Ishikawa (cell line): ENCODE results near the gene NECAP2.

Experiments
- CEBPB ChIP-seq: IDR thresholded peaks from 2 replicates; pipeline ENCODE4 v1.6.1; 2012
- CREB1 ChIP-seq: IDR thresholded peaks from 2 replicates; pipeline ENCODE4 v1.6.1; 2012; ENCODE audit warnings: low read depth
- EGR1 ChIP-seq: IDR thresholded peaks from 2 replicates; pipeline ENCODE4 v1.6.1; 2012
- EP300 ChIP-seq: IDR thresholded peaks from 2 replicates; pipeline ENCODE4 v1.6.1; 2012; ENCODE audit warnings: borderline replicate concordance
- FOXM1 ChIP-seq: IDR thresholded peaks from 2 replicates; pipeline ENCODE4 v1.6.1; 2012; ENCODE audit warnings: low read depth, borderline replicate concordance
- NFIC ChIP-seq: IDR thresholded peaks from 2 replicates; pipeline ENCODE4 v1.6.1; 2012
- RAD21 ChIP-seq: IDR thresholded peaks from 2 replicates; pipeline ENCODE4 v1.6.1; 2012; ENCODE audit warnings: low read depth
- REST ChIP-seq: IDR thresholded peaks from 2 replicates; pipeline ENCODE4 v1.6.1; 2012; ENCODE audit warnings: low read depth, mild to moderate bottlenecking
- TAF1 ChIP-seq: IDR thresholded peaks from 2 replicates; pipeline ENCODE4 v1.6.1; 2012; ENCODE audit warnings: low read depth, mild to moderate bottlenecking
- TCF12 ChIP-seq: IDR thresholded peaks from 2 replicates; pipeline ENCODE4 v1.6.1; 2012; ENCODE audit warnings: low read depth
- TEAD4 ChIP-seq: IDR thresholded peaks from 2 replicates; pipeline ENCODE4 v1.6.1; 2012
- USF1 ChIP-seq: IDR thresholded peaks from 2 replicates; pipeline ENCODE4 v1.6.1; 2012
- YY1 ChIP-seq: IDR thresholded peaks from 2 replicates; pipeline ENCODE4 v1.6.1; 2012; ENCODE audit warnings: low read depth
- ZBTB7A ChIP-seq: IDR thresholded peaks from 2 replicates; pipeline ENCODE4 v1.6.1; 2012; ENCODE audit warnings: low read depth
- TF ChIP-seq, protein P1 (sequence below): IDR thresholded peaks from 2 replicates; pipeline ENCODE4 v1.6.1; 2012

The NECAP2 gene

DNA sequence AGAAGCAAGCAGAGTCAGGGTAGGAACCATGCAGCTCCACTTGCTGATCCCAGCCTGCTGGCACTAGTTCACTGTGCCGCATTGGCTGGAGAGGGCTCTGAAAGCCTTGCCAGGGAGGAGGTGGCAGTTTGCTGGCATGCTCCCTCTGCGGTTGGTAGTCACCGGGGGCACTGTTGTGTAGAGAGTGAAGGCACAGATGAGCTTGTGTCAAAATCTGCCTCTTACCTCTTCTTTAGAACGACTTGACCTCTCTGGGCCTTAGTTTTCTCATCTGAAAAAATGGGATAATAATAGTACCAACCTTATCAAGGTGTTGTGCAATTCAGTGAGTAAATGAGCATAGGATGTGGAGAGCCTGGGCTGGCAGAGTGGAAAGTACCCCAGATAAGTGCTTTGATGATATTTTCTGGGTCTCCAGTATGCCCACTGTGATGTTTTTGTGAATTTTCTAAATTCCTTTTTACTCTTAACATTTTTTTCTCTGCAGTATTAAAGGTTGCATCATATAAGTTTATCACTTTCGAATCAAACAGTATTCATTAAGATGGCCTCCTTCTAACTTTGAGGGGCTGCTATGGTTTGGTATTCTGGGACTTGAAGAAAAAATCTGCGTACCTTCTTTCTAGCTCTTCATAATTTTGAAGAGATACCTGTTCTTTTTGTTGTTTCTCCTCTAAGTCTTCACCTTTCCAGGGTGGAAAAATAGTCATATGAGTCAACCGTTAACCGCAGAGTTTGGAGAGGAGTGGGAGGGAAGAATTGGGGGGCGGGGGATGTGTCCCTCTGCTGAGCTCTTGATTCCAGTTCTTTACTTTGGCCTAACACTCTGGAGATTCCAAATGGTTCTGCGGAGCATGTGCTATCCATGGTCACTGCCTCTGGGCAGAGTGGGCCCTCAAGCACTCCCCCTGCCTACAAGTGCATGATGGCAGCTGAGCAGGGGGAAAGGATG lies 46.7 kb upstream of the NECAP2 start:
- TF ChIP-seq USF1 (no peak), CREB1 (no peak), CEBPB (no peak), YY1 (no peak)

GRCh38 chr1:16394977-16395376 lies 45.5 kb upstream of the NECAP2 start:
- no peak for TF ChIP-seq CREB1
- TF ChIP-seq EGR1 = no peak
- TF ChIP-seq TEAD4 = no peak
- no peak for TF ChIP-seq USF1
- TF ChIP-seq TCF12 = no peak
- TF ChIP-seq ZBTB7A = no peak
- no peak for TF ChIP-seq RAD21
- no peak for TF ChIP-seq EP300
- TF ChIP-seq REST = no peak
- no peak for TF ChIP-seq NFIC
- TF ChIP-seq, protein P1, sequence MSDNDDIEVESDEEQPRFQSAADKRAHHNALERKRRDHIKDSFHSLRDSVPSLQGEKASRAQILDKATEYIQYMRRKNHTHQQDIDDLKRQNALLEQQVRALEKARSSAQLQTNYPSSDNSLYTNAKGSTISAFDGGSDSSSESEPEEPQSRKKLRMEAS = no peak
- TF ChIP-seq YY1 = no peak
- TF ChIP-seq CEBPB = no peak
- no peak for TF ChIP-seq TAF1
- TF ChIP-seq FOXM1 = no peak

DNA sequence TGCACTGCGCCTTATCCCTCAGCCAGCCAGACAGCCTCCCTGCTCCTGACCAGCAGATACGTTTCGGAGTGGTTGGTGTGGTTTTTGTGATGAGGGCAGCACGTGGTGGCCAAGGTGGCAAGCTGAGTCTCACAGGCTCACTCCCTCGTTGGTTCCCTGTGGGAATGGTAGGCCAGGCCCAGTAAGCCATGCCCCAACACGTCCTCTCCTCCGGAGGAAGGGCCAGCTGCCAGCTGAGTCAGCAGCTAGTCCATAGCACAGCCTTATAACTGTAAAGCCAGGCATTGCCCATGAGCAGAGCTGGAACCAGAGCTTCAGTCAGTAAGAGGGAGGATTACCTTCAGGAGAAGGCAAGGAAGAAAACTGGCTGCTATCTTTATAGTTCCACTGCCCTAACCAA lies 43.9 kb upstream of the NECAP2 start:
- TF ChIP-seq CEBPB = no peak
- TF ChIP-seq YY1 = no peak
- TF ChIP-seq TEAD4 = no peak
- no peak for TF ChIP-seq ZBTB7A
- TF ChIP-seq TAF1 = no peak
- TF ChIP-seq NFIC = no peak
- no peak for TF ChIP-seq USF1
- TF ChIP-seq RAD21 = no peak
- TF ChIP-seq EP300 = no peak
- no peak for TF ChIP-seq TCF12
- TF ChIP-seq, protein P1 = no peak
- TF ChIP-seq FOXM1 = no peak

- TF ChIP-seq, protein P1 = no peak
- TF ChIP-seq YY1 (no peak), ZBTB7A (no peak), USF1 (no peak), NFIC (no peak), CREB1 (no peak), EP300 (no peak), TCF12 (no peak), TAF1 (no peak), FOXM1 (no peak), TEAD4 (no peak), CEBPB (no peak), EGR1 (no peak), REST (no peak), RAD21 (no peak)
Observed at GRCh38 chr1:16397120-16397519, 43.4 kb upstream of the NECAP2 start.
